ENCODE results near the gene ARPC3.
"Not testable (repeated sequence)": the region's sequence is repeated elsewhere in the genome, so short reads cannot be mapped to it uniquely, and the experiment has no call there.

GRCh38 chr12:110420644-110421043, 29.5 kb downstream of the ARPC3 start:
- TF ChIP-seq CTCF (IDR thresholded peaks at IDR 0.05; ENCODE audit: insufficient read depth, low read length, poor library complexity, severe bottlenecking); EZH2phosphoT487 (conservative IDR thresholded peaks at IDR 0.05; ENCODE audit: low read length): not testable (repeated sequence)
